Spleen (tissue), 11 donors: ENCODE data around the gene BMPR1A. TPM values are rescaled to one million over a fixed set of nuclear protein-coding genes. Genes with fewer than 3 reads are reported as not detected.

Experiments
- DNase-seq: peaks from one replicate; pipeline ENCODE4 v3.0.0-alpha.2; 2020
- H3K27ac ChIP-seq, 8 donors: fragments of 200-600 bp; sonication (generic) in 7 of 8; 1 replicate in 4 of 8; 2 replicates in 4 of 8; pipeline versions ENCODE4 v1.5.0 to v1.8.0; 2016 to 2021; ENCODE audit warnings: inconsistent platforms in 4 of 8, mild to moderate bottlenecking in 4 of 8, moderate library complexity in 1 of 8
- H3K27me3 ChIP-seq, 7 donors: fragments of 200-600 bp; sonication (generic) in 6 of 7; replicated peaks in 1 of 7; 1 replicate in 4 of 7; 2 replicates in 3 of 7; pipeline versions ENCODE4 v1.5.0 to v1.8.0; 2016 to 2021; ENCODE audit warnings: inconsistent platforms in 3 of 7, mild to moderate bottlenecking in 1 of 7
- H3K36me3 ChIP-seq, 6 donors: fragments of 200-600 bp; sonication (generic) in 5 of 6; 1 replicate in 4 of 6; 2 replicates in 2 of 6; pipeline versions ENCODE4 v1.5.0 to v1.8.0; 2016 to 2021; ENCODE audit warnings: inconsistent platforms in 2 of 6
- H3K4me1 ChIP-seq, 6 donors: fragments of 200-600 bp; sonication (generic) in 5 of 6; 1 replicate in 3 of 6; 2 replicates in 3 of 6; pipeline versions ENCODE4 v1.5.0 to v1.8.0; 2016 to 2021; ENCODE audit warnings: inconsistent platforms in 3 of 6
- H3K4me3 ChIP-seq, 8 donors: fragments of 200-600 bp; sonication (generic) in 7 of 8; 1 replicate in 4 of 8; 2 replicates in 4 of 8; pipeline versions ENCODE4 v1.5.0 to v1.8.0; 2016 to 2021; ENCODE audit warnings: inconsistent platforms in 4 of 8, mild to moderate bottlenecking in 4 of 8, moderate library complexity in 2 of 8
- H3K9me3 ChIP-seq, 8 donors: fragments of 200-600 bp; sonication (generic) in 7 of 8; 1 replicate in 4 of 8; 2 replicates in 4 of 8; pipeline versions ENCODE4 v1.5.0 to v1.8.0; 2016 to 2021; ENCODE audit warnings: inconsistent platforms in 4 of 8
- CTCF ChIP-seq, 11 experiments: fragments of 200-600 bp in 7 of 11; fragments of 450-650 bp in 4 of 11; sonication (generic) in 4 of 11; IDR thresholded peaks in 8 of 11; conservative IDR thresholded peaks in 3 of 11; 1 replicate in 7 of 11; 2 replicates in 4 of 11; pipeline versions ENCODE4 v1.4.0 to v1.8.0; 2016 to 2021; ENCODE audit warnings: antibody characterized with exemption in 11 of 11, inconsistent platforms in 4 of 11, mild to moderate bottlenecking in 1 of 11
- POLR2A ChIP-seq, 3 donors: fragments of 450-650 bp; IDR thresholded peaks; one replicate each; pipeline ENCODE4 v1.5.1; 2017; ENCODE audit warnings: antibody characterized with exemption in 3 of 3, mild to moderate bottlenecking in 1 of 3
- POLR2AphosphoS5 ChIP-seq, 3 donors: sonication (generic); formaldehyde crosslinking; IDR thresholded peaks; one replicate each; pipeline ENCODE4 v1.5.1; 2017; ENCODE audit warnings: antibody characterized with exemption in 3 of 3
- WGBS, 5 donors: extraction: QIAGEN DNeasy Blood & Tissue Kit in 3 of 5; methylation state at CpG; one replicate each; pipeline versions ENCODE4 v1.1.5 to v1.1.7; 2013 to 2018; 5-methylcytosine and 5-hydroxymethylcytosine counted together
- intact Hi-C: fragments of 100-400 bp; cut with DNase I; formaldehyde crosslinking; loops from one replicate; pipeline ENCODE4 v1.15.0; 2023; ENCODE audit warnings: low total_unique reads
- polyA plus RNA-seq, 3 donors: library from polyadenylated mRNA; stranded (reverse); fragments of 200-250 nt; gene quantifications; one replicate each; pipeline ENCODE4 v1.2.1, GENCODE V29; 2013
- total RNA-seq, 7 donors: library from RNA; depleted of rRNA in 3 of 7; stranded (reverse); fragments of >200 nt in 3 of 7; fragmentation: NEBNext Ultra II Directional in 4 of 7; extraction: Animal tissue kit (Norgen Biotek cat#: 25700) in 4 of 7; gene quantifications; one replicate each; pipeline versions ENCODE4 v1.1.0 to v1.2.1, GENCODE V29; 2016 to 2021
- donor health status: healthy with polysubstance abuse.
- donor health status: DM: no; HTN: no; CAD: no; lungs with moderate emphysema.
- donor health status: DM: no; HTN: no; CAD: no.
- donor health status: Bipolar disorder and iron deficiency.
- donor health status: healthy.
- donor health status: DM: no; HTN: no; CAD: no.
- donor health status: DM: yes; HTN: yes; CAD: no.

Gene BMPR1A
- total and polyA plus RNA-seq, 10 donors: 1.3 to 17.9 (median 10.2) TPM

- H3K9me3 ChIP-seq: no peaks in the 10 kb centered on the region
- 95 to 99% (median 98%) methylated on average over 6 of the region's 6 CpGs for WGBS, 5 donors
- no peak overlapping the region for H3K27ac ChIP-seq
- H3K4me1 ChIP-seq: no peaks in the 10 kb centered on the region
- peaks cover 0 to 67% (median 4%) of the 10 kb centered on the region in 7 donors for H3K27me3 ChIP-seq
- no peak overlapping the region for H3K4me3 ChIP-seq
- no peaks in the 10 kb centered on the region for H3K36me3 ChIP-seq
- DNase-seq: no peak
- TF ChIP-seq POLR2AphosphoS5 (IDR thresholded peaks at IDR 0.05): no peak
- TF ChIP-seq CTCF (IDR thresholded peaks at IDR 0.05 in 8 of 11, conservative IDR thresholded peaks at IDR 0.05 in 3 of 11): no peak
- no peak for TF ChIP-seq POLR2A (IDR thresholded peaks at IDR 0.05)
- intact Hi-C loops: no loop called here
These were observed 32.0 kb upstream of the BMPR1A start for GRCh38 chr10:86724445-86724844.

- intact Hi-C loops: no loop called here
- 91 to 95% (median 94%) methylated on average over 14 of the region's 14 CpGs for WGBS, 5 donors
- Histone ChIP-seq H3K9me3 (no peaks in the 10 kb centered on the region), H3K36me3 (no peaks in the 10 kb centered on the region), H3K4me1 (no peaks in the 10 kb centered on the region), H3K27me3 (peaks cover 0 to 65% (median 4%) of the 10 kb centered on the region in 7 donors), H3K27ac (no peak overlapping the region), H3K4me3 (no peak overlapping the region)
- TF ChIP-seq POLR2AphosphoS5 (IDR thresholded peaks at IDR 0.05) (no peak), CTCF (IDR thresholded peaks at IDR 0.05 in 8 of 11, conservative IDR thresholded peaks at IDR 0.05 in 3 of 11) (no peak), POLR2A (IDR thresholded peaks at IDR 0.05) (no peak)
- no peak for DNase-seq
These were observed 30.3 kb upstream of the BMPR1A start for GRCh38 chr10:86725980-86726676.

DNA sequence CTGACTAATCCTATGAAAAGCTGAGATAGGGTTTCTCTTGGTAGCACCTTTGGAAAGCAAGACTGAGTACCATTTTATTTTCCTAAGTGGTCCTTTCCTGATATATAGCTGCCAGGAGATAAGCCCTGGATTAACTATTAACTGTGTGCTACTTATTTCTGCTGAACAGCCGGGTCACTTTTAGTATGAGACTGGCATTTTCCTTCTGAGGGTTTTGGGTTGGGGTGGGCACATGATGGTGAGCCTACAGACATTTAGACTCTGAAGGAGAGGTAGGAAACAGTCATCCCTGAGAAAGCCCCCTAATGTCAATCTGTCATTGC is 29.8 kb upstream of the BMPR1A start:
- Histone ChIP-seq H3K27ac (no peak overlapping the region), H3K36me3 (no peaks in the 10 kb centered on the region), H3K9me3 (no peaks in the 10 kb centered on the region), H3K4me3 (no peak overlapping the region), H3K27me3 (peaks cover 0 to 62% (median 4%) of the 10 kb centered on the region in 7 donors), H3K4me1 (no peaks in the 10 kb centered on the region)
- no peak for TF ChIP-seq CTCF (IDR thresholded peaks at IDR 0.05 in 8 of 11, conservative IDR thresholded peaks at IDR 0.05 in 3 of 11)
- intact Hi-C loops: no loop called here
- DNase-seq: no peak
- WGBS, 5 donors: 70 to 87% (median 73%) methylated on average over 1 of the region's 1 CpG

DNA sequence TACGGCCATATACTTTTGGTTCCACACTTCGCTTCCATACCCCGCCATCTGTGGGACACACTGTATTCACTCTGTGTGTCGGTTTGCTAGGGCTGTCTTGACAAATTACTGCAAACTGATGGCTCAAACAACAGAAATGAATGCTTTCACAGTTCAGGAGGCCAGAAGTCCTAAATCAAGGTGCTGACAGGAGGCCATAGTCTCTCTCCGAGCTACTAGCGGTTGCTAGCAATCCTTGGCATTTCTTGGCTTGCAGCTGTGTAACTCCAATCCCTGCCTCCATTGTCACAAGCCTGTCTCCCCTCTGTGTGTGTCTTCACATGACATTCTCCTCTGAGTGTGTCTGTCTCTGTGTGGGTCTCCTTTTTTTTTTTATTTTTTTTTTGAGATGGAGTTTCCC is 28.9 kb upstream of the BMPR1A start:
- TF ChIP-seq POLR2A (IDR thresholded peaks at IDR 0.05): no peak
- TF ChIP-seq CTCF (IDR thresholded peaks at IDR 0.05 in 8 of 11, conservative IDR thresholded peaks at IDR 0.05 in 3 of 11): no peak
- TF ChIP-seq POLR2AphosphoS5 (IDR thresholded peaks at IDR 0.05): no peak
- WGBS, 5 donors: 72 to 82% (median 75%) methylated on average over 6 of the region's 6 CpGs
- peaks cover 0 to 58% (median 4%) of the 10 kb centered on the region in 7 donors for H3K27me3 ChIP-seq
- intact Hi-C loops: no loop called here
- no peaks in the 10 kb centered on the region for H3K4me1 ChIP-seq
- no peak overlapping the region for H3K27ac ChIP-seq
- H3K9me3 ChIP-seq: no peaks in the 10 kb centered on the region
- DNase-seq: no peak
- H3K4me3 ChIP-seq: no peak overlapping the region
- no peaks in the 10 kb centered on the region for H3K36me3 ChIP-seq
